ENCODE data around the gene MIER2.
A peak's percentile ranks its signal among the peaks of the same experiment; 100 is the strongest.

MIER2 gene

DNA sequence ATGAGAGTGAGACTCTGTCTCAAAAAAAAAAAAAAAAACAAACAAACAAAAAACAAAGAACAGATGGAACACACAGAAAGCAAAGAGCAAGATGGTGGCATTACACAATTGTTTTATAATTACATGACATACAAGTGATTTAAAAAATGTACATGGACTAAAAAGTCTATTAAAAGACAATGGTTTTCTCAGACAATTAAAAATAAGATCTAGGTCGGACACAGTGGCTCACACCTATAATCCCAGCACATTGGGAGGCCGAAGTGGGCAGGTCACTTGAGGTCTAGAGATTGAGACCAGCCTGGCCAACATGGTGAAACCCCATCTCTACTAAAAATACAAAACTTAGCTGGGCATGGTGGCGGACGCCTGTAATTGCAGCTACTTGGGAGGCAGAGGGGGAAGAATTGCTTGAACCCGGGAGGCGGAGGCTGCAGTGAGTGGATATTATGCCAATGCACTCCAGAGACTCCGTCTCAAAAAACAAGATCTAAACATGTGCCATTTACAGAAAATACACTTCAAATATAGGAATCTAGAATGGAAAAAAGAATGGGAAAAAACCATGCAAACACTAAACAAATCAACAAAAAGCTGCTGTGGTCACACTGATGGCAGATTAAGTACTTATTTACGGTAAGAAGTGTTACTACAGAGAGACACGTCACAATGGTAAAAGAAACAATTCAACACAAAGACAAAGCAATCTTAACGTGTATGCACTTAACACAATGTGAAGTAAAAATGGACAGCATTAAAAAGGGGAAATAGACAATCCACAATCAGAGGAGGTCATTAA lies 26.7 kb downstream of the MIER2 start:
- H3K36me3 ChIP-seq (ENCODE audit: control insufficient read depth, insufficient read depth, low read length) = peaks cover 8% of the 10 kb centered on the region
- H3K4me3 ChIP-seq (ENCODE audit: low read length) = no peak overlapping the region
- H3K4me1 ChIP-seq (ENCODE audit: control insufficient read depth, insufficient read depth, low read length) = no peaks in the 10 kb centered on the region
- no peak overlapping the region for H3K9ac ChIP-seq (ENCODE audit: low read length)
- H3K27me3 ChIP-seq (ENCODE audit: control insufficient read depth, insufficient read depth, low read length) = no peaks in the 10 kb centered on the region
- H3K27ac ChIP-seq (ENCODE audit: low read depth, low read length) = no peak overlapping the region

DNA sequence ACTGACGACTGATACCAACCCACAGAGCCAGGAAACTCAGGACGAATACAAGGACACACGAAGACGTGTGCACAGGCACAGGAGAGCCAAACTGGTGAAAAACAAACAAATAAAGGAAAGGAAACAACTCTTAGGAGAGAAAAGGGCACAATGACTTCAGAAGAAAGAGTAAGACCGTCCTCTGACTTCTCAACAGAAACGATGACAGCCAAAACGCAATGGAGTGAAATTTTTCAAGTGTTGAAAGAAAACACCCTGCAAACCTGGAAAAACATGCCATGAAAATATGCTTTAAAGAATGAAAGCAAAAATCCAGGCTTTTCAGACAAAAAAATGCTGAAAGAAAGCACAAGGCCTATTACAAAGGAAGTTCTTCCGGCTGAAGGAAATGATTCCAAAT lies 28.8 kb downstream of the MIER2 start:
- Histone ChIP-seq H3K9ac (ENCODE audit: low read length) (no peak overlapping the region), H3K4me1 (ENCODE audit: control insufficient read depth, insufficient read depth, low read length) (no peaks in the 10 kb centered on the region), H3K27ac (ENCODE audit: low read depth, low read length) (no peak overlapping the region), H3K4me3 (ENCODE audit: low read length) (no peak overlapping the region), H3K27me3 (ENCODE audit: control insufficient read depth, insufficient read depth, low read length) (no peaks in the 10 kb centered on the region), H3K36me3 (ENCODE audit: control insufficient read depth, insufficient read depth, low read length) (peaks cover 4% of the 10 kb centered on the region)

DNA sequence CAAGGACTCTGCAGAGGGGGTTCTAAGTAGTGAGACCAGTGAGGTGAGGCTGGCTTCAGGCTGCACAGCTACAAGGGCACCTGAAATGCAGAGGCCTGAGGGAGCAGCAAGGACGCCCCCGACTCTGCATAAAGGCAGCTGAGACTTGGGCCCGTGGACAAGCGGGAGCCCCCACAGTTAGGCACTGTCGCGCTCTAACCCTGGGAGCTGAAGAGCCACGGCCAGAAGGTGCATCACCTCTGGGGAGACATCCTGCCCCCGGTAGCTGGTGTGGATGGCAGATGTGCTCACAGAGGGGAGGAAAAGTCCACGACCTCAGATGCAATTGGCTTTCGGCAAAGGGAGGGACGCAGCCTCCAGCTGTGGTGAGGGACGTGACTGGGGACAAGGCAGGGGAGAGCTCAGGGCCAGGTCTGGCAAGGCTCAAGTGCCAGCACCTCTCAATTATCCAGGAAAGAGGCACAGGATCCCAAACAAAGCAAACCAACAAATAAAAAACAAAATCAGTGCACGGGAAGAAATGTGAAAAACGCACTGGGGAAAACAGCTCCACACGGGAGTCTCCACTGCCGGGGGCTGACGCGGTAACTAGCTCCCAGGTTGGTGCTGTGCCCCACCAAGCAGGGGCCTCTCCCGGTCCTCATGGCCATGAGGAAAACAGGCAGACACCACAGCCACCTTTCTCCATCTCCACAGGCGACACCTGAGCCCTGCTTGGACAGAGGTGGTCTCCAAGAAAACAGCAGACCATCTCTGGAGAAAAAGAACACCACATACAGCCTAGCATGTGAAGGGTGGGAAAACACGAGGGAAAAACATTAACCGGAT lies 30.4 kb downstream of the MIER2 start:
- Histone ChIP-seq H3K27ac (ENCODE audit: low read depth, low read length) (no peak overlapping the region), H3K9ac (ENCODE audit: low read length) (no peak overlapping the region), H3K27me3 (ENCODE audit: control insufficient read depth, insufficient read depth, low read length) (no peaks in the 10 kb centered on the region), H3K36me3 (ENCODE audit: control insufficient read depth, insufficient read depth, low read length) (peaks cover 3% of the 10 kb centered on the region), H3K4me3 (ENCODE audit: low read length) (no peak overlapping the region), H3K4me1 (ENCODE audit: control insufficient read depth, insufficient read depth, low read length) (no peaks in the 10 kb centered on the region)

DNA sequence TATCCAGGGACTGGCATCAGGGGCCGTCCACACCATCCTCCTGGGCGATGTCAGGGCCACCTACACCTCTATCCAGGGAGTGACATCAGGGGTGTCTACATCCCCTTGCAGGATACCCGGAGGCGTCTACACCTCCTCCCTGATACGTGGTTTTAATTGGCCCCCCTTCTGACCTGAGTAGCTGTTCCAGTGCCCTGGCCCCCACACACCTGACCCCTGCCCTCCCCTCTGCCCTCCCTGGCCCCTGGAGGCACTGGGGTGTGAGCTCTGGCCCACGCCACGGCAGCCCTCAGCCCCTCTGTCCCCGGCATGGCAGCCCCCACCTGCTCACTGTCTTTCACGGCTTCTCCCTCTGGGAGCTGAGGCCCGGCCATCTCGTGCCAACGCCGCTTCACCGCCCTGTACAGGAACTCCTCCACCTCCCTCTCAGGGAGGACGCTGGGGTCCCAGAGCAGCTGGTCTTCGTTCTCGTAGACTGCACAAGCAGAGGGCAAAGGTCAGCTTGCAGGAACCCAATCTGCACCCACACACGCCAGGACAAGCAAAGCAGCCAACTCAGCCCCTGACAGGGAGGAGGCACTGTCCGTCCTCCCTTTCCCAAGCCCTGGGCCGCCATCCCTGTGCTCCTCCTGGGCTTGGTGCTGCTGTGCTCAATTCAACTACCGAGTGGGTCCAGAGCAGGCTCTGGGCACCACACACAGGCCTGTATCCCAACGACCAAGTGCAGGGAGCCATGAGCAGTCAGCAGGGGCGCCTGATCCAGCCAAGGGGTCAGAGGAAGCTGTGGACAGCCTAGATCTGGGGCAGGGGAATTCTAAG lies 31.2 kb downstream of the MIER2 start:
- no peak overlapping the region for H3K9ac ChIP-seq (ENCODE audit: low read length)
- H3K36me3 ChIP-seq (ENCODE audit: control insufficient read depth, insufficient read depth, low read length) = peaks cover 5% of the 10 kb centered on the region
- no peaks in the 10 kb centered on the region for H3K27me3 ChIP-seq (ENCODE audit: control insufficient read depth, insufficient read depth, low read length)
- H3K27ac ChIP-seq (ENCODE audit: low read depth, low read length) = no peak overlapping the region
- H3K4me3 ChIP-seq (ENCODE audit: low read length) = no peak overlapping the region
- no peaks in the 10 kb centered on the region for H3K4me1 ChIP-seq (ENCODE audit: control insufficient read depth, insufficient read depth, low read length)

DNA sequence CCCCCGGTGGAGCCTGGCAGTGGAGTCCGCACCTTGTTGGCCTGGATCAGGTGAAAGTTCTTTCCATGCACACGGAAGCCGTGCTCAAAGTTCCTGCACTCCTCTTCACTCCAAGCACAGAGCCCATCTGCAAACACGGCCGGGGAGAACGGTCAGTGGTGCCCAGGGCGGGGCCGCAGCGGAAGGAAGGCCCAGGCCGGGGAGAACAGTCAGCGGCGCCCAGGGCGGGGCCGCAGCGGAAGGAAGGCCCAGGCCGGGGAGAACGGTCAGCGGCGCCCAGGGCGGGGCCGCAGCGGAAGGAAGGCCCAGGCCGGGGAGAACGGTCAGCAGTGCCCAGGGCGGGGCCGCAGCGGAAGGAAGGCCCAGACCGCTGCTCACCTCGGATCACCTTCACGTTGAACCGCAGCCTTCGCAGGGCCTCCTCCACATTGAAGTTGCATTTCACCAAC lies 32.8 kb downstream of the MIER2 start:
- H3K36me3 ChIP-seq (ENCODE audit: control insufficient read depth, insufficient read depth, low read length) = peaks cover 5% of the 10 kb centered on the region
- no peaks in the 10 kb centered on the region for H3K4me1 ChIP-seq (ENCODE audit: control insufficient read depth, insufficient read depth, low read length)
- H3K4me3 ChIP-seq (ENCODE audit: low read length) = no peak overlapping the region
- no peak overlapping the region for H3K9ac ChIP-seq (ENCODE audit: low read length)
- H3K27ac ChIP-seq (ENCODE audit: low read depth, low read length) = no peak overlapping the region
- H3K27me3 ChIP-seq (ENCODE audit: control insufficient read depth, insufficient read depth, low read length) = no peaks in the 10 kb centered on the region

DNA sequence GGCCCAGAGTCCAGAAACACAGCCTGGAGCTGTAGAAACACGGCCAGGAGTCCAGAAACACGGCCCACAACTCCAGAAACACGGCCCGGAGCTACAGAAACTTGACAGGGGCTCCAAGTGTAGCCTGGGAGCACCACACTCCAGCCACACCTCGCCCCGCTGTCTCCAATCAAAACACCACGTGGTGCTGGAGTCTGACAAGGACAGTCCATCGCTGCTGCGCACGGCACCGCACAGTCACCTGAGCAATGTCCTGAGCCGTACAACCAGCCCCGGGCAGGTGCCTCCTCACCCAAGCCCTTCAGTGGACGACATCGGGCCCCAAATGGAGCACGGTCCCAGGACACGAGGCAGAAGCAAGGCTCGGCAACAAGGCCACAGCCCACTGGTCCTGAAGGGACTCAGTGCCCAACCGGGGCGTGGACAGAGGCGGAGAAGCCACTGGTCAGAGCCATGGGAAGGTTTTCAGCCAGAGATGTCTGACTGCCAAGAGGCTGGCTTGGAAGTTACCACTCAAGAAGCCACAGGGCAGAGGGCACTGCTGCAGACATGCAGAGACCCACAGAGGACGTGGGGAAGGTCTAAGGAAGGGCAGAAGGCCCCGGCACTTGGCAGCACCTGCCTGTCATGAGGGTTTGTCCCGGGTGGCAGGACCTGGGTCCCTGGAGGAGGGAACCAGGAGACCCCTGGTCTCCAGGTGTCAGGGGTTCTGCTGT lies 33.7 kb downstream of the MIER2 start:
- no peaks in the 10 kb centered on the region for H3K27me3 ChIP-seq (ENCODE audit: control insufficient read depth, insufficient read depth, low read length)
- H3K9ac ChIP-seq (ENCODE audit: low read length) = no peak overlapping the region
- no peak overlapping the region for H3K4me3 ChIP-seq (ENCODE audit: low read length)
- no peak overlapping the region for H3K27ac ChIP-seq (ENCODE audit: low read depth, low read length)
- H3K36me3 ChIP-seq (ENCODE audit: control insufficient read depth, insufficient read depth, low read length) = peaks cover 5% of the 10 kb centered on the region
- no peaks in the 10 kb centered on the region for H3K4me1 ChIP-seq (ENCODE audit: control insufficient read depth, insufficient read depth, low read length)

DNA sequence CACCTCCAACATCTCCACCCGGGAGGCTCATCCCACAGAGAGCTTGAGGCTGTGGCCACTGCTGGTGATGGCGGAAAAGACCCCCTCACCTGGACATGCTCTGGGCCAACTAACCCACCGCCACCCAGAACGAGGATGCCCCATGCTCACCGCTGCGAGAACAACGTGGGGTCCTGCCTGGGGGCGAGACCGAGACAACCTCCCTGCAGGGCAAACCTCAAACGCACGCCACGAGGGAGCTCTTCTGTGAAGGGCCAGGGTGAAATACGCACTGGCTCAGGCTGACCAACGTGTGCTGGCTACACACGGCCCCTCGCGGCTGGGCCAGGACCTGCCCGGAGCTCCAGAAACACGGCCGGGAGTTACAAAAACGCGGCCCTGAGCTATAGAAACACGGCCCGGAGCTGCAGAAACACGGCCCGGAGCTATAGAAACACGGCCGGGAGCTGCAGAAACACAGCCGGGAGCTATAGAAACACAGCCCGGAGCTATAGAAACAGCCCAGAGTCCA lies 34.4 kb downstream of the MIER2 start:
- H3K9ac ChIP-seq (ENCODE audit: low read length) = no peak overlapping the region
- peak overlapping the region; percentile 14 for H3K4me3 ChIP-seq (ENCODE audit: low read length)
- no peaks in the 10 kb centered on the region for H3K4me1 ChIP-seq (ENCODE audit: control insufficient read depth, insufficient read depth, low read length)
- no peaks in the 10 kb centered on the region for H3K27me3 ChIP-seq (ENCODE audit: control insufficient read depth, insufficient read depth, low read length)
- peaks cover 5% of the 10 kb centered on the region for H3K36me3 ChIP-seq (ENCODE audit: control insufficient read depth, insufficient read depth, low read length)
- no peak overlapping the region for H3K27ac ChIP-seq (ENCODE audit: low read depth, low read length)

DNA sequence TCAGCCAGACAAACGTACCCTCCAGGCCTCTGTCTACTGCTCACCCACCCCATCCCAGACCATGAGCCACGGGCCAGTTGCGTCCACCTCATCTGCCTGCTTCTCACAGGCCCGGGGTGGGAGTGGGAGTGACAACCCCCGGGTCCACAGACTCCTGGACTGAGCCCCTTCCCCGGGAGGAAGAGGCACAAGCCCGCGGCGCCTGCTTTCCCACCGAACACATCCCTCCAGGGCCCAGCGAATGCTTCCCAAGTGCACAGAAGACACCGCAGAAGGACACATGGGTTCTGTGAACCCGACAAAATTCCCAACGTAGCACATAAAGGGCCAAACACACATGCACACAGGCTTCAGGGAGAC lies 35.4 kb downstream of the MIER2 start:
- H3K36me3 ChIP-seq (ENCODE audit: control insufficient read depth, insufficient read depth, low read length) = peaks cover 5% of the 10 kb centered on the region
- H3K4me3 ChIP-seq (ENCODE audit: low read length) = peak overlapping the region; percentile 3
- no peak overlapping the region for H3K9ac ChIP-seq (ENCODE audit: low read length)

DNA sequence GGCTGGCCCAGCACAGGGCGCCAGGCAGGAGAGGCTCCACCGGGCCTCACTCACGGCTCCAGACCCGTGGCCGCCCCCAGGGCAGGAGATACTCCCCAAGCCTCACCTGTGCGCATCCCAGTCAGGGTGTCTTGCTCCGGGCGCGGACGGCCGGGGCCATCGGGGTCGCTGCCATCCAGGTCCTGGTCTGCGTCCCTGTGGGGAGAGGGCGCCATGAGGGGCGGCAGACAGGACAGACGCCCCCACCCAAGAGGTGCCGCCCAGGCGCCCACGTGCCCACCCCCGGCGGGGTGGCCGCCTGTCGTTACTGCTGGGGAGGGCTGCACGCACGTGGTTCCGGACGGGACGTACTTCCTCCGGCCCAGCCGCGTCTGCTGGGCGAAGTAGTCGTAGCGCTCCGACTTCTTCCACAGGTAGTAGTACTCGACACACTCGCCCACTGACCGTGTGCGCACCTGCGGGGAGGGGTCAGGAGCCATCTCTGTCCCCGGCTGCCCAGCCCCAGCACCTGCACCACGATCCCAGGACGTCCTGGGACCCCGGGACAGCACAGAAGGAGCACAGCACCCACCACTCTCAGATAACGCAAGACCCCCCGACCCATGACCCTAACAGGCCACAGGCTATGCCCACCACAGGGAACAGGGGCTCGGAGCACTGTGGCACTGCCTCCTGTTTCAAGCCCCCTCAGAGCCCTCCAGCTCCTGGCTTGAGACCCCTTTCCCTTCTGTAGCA lies 36.0 kb downstream of the MIER2 start:
- Histone ChIP-seq H3K27ac (ENCODE audit: low read depth, low read length) (no peak overlapping the region), H3K4me3 (ENCODE audit: low read length) (no peak overlapping the region), H3K4me1 (ENCODE audit: control insufficient read depth, insufficient read depth, low read length) (no peaks in the 10 kb centered on the region), H3K27me3 (ENCODE audit: control insufficient read depth, insufficient read depth, low read length) (no peaks in the 10 kb centered on the region), H3K9ac (ENCODE audit: low read length) (no peak overlapping the region), H3K36me3 (ENCODE audit: control insufficient read depth, insufficient read depth, low read length) (peaks cover 5% of the 10 kb centered on the region)

More for the DNA sequence above, 35.4 kb downstream of the MIER2 start:
- no peaks in the 10 kb centered on the region for H3K4me1 ChIP-seq (ENCODE audit: control insufficient read depth, insufficient read depth, low read length)
- no peak overlapping the region for H3K27ac ChIP-seq (ENCODE audit: low read depth, low read length)
- no peaks in the 10 kb centered on the region for H3K27me3 ChIP-seq (ENCODE audit: control insufficient read depth, insufficient read depth, low read length)

DNA sequence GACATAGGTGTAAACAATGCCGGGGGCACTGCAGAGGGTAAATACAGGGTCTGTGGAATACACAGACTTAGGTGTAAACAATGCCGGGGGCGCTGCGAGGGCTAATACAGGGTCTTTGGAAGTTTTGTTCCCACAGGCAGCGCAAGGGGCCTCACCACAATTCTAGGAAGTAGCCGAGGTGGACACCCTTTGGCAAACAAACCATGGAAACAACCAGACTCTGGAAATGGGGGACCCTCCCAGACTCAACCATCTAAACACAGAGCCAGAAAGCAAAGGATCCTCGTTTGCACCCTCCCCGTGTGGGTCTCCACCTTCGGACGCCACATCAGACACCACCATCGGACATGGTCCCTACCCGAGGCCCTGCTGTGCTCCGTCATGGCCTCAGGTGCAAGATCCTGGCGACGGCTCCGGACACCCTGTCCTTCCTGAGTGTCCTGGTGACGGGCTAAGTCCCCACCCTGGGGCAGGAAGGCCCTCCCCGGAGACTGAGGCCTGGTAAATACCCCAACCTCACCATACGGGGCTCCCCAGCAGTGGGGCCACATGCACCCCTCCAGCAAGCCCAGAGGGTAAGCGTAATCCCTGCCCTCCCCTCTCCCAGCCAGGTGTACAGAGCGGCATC lies 36.7 kb downstream of the MIER2 start:
- H3K9ac ChIP-seq (ENCODE audit: low read length) = no peak overlapping the region
- H3K27me3 ChIP-seq (ENCODE audit: control insufficient read depth, insufficient read depth, low read length) = no peaks in the 10 kb centered on the region
- H3K4me3 ChIP-seq (ENCODE audit: low read length) = no peak overlapping the region
- no peaks in the 10 kb centered on the region for H3K4me1 ChIP-seq (ENCODE audit: control insufficient read depth, insufficient read depth, low read length)
- peaks cover 5% of the 10 kb centered on the region for H3K36me3 ChIP-seq (ENCODE audit: control insufficient read depth, insufficient read depth, low read length)
- H3K27ac ChIP-seq (ENCODE audit: low read depth, low read length) = no peak overlapping the region

DNA sequence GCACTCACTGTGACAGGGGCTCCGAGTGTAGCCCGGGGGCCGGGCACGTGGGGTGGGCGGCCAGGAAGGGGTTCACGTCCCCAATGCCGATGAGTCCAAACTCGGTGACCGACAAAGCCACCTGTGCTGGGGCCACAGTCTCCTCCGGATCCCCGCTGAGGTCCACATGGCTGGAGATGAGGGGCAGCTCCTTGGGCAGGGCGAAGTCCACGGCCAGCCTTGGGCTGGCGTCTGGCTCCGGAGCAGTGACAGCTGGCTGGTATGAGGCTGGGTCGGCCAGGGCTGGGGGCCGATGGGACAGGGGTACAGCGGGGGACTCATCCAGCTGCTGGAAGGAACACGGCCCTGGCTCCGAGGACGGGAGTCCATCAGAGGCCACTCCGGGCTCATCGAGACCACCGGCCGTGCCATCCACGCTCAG lies 37.5 kb downstream of the MIER2 start:
- no peaks in the 10 kb centered on the region for H3K27me3 ChIP-seq (ENCODE audit: control insufficient read depth, insufficient read depth, low read length)
- H3K36me3 ChIP-seq (ENCODE audit: control insufficient read depth, insufficient read depth, low read length) = peaks cover 5% of the 10 kb centered on the region
- H3K4me3 ChIP-seq (ENCODE audit: low read length) = no peak overlapping the region
- no peak overlapping the region for H3K27ac ChIP-seq (ENCODE audit: low read depth, low read length)
- H3K4me1 ChIP-seq (ENCODE audit: control insufficient read depth, insufficient read depth, low read length) = no peaks in the 10 kb centered on the region
- H3K9ac ChIP-seq (ENCODE audit: low read length) = no peak overlapping the region
